HG02798 (cell line): ENCODE data around the gene RBM48.
A peak's percentile ranks its signal among the peaks of the same experiment; 100 is the strongest.
"Not testable (repeated sequence)": the region's sequence is repeated elsewhere in the genome, so short reads cannot be mapped to it uniquely, and the experiment has no call there.

Experiments
- ATAC-seq: cut with Tn5 transposase; IDR thresholded peaks from one replicate; pipeline ENCODE4 v1.9.1; 2021; ENCODE audit warnings: mild to moderate bottlenecking; ENCODE audit not compliant: unreplicated experiment, poor library complexity

The RBM48 gene

DNA sequence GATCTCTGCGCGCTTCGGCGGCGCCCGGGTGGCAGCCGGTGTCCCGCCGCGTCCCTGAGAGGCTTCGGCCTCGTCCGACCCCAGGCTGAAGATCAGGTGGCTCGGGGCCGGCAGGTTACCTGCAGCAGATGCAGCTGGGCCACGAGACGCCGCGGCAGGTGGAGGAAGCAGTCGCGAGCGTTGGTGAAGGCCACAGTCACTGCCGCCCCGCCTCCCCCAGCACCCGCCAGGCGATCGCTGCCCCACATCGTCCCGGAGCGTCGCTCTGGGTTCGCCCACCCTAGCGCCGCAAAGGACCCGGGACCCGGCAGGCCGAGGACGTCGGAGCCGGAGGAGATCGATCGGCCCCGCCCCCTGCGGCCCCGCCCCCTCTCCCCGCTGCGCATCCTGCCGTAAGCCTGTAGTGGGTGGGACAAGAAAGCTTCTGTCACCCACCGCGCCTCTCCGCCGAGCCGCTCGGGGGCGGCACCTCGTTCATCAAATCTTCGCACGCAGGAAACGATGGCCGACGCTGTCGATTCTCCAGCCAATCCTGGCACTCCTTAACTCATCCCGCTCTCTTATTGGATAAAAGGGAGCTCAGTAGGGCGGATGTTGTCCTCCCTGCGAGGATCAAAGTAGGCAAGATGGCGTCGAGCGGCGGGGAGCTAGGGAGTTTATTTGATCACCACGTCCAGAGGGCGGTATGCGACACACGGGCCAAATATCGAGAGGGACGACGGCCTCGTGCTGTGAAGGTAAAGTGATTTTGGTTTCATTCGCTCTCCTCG is at the start of gene RBM48, which contains the start of gene PEX1:
Gene RBM48, plus strand, starts transcription at position 608 of the 770 bp plus-strand sequence. Its CDS starts 19 bp downstream, at position 627.
Gene PEX1, minus strand, starts transcription at position 333 of the 770 bp plus-strand sequence. Its CDS starts 85 bp downstream, at position 248.
- peak; percentile 96 for ATAC-seq

- ATAC-seq, result not testable (repeated sequence)
These were observed 49.4 kb upstream of the RBM48 start for GRCh38 chr7:92479146-92479545.

DNA sequence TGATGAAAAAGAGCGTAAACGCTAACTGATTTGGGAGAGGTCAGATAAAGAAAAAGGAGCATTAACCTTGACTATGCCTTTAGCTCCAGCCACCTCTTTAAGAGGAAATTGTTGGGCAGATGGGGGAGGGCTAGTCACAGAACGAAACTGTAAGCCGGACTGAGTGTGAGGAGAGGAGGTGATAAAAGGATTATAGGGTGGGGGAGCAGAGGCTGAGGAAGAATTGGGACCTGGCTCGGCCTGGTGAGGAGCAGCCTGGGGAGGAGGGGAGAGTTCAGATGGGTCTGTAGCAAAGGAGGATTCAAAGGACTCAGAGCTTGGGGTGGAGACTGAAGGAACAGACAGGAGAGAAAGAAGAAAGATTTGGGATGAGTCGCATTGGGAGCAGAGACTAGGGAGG is 45.0 kb upstream of the RBM48 start:
- ATAC-seq, result not testable (repeated sequence)

DNA sequence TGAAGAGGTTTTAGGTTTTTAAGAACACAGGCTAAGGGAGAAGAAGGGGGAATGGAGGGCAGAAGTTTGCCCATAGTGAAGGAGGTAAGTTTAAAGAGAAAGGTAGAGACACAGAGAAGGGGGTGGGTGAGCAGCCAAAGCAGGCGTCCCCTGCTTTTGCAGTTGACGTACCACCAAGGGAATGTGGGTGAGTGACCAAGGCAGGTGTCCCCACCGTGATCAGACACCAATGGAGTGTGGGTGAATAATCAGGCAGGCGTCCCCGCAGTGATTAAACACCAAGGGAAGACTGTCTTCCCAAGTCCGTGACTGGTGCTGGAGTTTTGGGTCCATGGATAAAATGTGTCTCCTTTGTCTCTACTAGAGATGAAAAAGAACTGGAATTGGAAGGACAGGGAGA is 44.4 kb upstream of the RBM48 start:
- not testable (repeated sequence) for ATAC-seq

DNA sequence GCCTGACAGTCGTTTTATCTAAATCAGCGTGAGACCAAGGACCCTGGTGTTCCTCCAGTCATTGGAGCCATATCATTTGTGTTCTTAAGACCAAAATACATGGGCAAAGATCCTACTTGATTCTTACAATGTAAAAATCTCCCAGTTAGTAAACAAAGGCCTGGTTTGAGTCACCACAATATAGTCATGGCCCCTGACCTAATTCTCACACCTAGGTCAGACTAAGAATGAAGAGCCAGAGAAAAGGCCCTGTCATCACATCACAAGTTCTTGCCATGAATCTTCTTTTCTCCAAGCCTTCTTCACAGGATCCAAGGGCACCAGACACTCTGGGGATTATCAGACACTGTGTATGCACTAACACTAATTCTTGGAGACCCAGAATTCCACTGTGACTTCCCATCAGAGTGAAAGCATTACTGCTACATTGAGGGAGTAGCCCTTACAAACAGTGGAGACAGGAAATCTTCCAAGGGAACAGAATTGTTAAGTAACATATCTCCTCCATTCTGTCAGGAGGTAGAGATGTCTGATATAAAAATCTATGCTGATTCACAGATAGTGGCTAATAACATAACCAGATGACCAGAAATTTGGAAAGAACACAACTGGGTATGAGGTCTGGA is 43.2 kb upstream of the RBM48 start:
- ATAC-seq, result no peak

DNA sequence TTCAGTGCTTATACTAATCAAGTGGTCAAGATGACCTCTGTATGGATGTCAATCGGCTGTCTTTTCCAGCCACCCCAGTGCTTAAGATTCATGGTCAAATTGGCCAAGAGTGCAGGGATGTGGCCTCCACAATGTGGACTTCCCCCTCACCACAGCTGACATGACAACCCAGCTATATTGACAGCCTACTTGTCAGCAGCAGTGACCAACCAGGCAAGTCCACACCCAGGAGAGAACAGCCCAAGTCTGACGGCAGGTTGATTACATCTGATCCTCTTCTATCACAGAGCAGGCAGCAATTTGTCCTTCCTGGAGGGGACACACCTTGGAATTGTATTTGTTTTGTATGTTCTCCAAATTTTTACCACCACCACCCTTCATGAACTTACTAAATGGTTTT is 42.6 kb upstream of the RBM48 start:
- no peak for ATAC-seq

- ATAC-seq, result no peak
These were observed 40.8 kb upstream of the RBM48 start for GRCh38 chr7:92487804-92488203.

- ATAC-seq, result no peak
These were observed 39.0 kb upstream of the RBM48 start for GRCh38 chr7:92489634-92490033.

GRCh38 chr7:92496876-92497275 is 31.7 kb upstream of the RBM48 start:
- no peak for ATAC-seq

- no peak for ATAC-seq
These were observed 30.0 kb upstream of the RBM48 start for GRCh38 chr7:92498557-92498956.

DNA sequence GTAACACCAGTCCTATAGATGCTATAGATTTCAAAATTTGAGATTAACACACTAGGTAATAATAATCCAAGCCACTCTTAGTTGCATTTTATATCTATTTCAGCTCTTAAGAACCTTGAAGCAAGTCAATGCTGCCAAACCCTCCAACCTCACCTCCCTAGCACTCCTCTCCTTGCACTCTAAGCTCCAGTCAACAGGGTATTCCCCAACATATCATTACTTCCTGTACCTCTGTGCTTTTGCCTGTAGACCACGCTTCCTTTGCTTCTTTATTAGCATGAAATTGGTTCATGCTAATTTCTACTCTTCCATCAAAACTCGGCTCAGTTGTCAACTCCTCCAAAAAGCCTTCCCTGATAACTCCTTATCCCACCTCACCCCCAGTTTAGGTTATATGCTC is 24.8 kb upstream of the RBM48 start:
- ATAC-seq, result no peak

DNA sequence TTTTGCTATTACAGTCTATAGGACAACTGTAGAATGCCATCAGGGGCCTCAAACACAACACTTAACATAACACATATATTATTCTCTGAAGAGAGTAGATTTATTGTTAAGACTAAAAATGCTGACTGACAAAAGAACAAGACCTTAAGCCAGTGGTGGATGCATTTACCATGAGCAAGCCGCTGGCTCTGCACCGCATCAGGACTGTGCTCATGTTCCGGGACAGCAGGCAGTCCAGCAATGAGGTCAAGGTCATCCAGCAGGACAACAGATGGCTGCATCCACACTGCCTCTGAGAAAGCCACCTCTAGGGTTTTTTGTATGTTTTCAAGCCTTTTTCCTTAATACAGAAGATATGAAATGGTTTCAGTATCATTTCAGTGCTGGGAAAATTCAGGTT is 24.0 kb upstream of the RBM48 start:
- ATAC-seq, result no peak

- no peak for ATAC-seq
These were observed 22.2 kb upstream of the RBM48 start for GRCh38 chr7:92506363-92506762.

DNA sequence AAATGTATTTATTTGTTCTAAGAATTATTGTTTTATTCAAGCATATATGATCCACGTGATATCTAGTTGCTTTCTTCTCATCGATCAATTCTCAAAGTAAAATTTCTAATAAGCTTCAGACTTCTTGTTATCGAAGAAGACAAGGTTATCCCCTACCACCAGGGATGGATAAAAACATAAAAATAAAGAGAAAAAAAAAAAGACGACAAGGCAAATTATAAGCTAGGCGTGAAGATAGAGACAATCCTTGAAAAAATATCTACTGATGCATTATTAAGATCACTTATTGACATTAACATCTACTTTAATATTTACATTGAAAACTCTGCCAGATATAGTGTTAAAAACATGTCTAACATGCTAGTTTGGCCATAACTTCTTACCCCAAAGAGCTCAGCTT is 19.6 kb upstream of the RBM48 start:
- no peak for ATAC-seq

DNA sequence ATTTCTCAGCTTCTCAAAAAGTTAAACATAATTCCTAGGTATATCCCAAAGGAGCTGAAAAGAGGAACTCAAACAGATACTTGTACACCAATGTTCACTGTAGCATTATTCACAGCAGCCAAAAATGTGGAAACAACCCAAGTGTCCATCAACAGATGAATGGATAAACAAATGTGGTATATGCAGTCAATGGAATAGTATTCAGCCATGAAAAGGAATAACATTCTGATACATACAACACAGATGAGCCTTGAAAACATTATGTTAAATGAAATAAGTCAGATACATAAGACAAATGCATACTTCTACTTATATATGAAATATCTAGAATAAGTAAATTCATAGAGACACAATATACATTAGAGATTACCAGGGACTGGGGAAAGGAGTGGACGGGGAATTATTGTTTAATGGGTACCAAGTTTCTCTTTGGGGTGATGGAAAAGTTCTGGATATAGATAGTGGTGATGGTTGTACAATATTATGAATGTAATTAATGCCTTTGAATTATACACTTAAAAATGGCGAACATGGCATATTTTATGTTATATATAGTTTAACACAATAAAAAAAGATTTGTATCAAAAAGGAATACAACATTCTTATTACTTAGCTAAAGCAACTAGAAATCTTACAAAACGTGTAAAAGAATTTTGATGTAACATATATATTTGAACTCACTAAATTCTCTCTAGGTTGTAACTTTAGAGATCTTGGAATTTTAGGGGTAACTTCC is 15.3 kb upstream of the RBM48 start:
- ATAC-seq, result no peak

- no peak for ATAC-seq
These were observed 11.0 kb upstream of the RBM48 start for GRCh38 chr7:92517631-92518030.

GRCh38 chr7:92520024-92520423 is 8.6 kb upstream of the RBM48 start:
- ATAC-seq, result no peak

DNA sequence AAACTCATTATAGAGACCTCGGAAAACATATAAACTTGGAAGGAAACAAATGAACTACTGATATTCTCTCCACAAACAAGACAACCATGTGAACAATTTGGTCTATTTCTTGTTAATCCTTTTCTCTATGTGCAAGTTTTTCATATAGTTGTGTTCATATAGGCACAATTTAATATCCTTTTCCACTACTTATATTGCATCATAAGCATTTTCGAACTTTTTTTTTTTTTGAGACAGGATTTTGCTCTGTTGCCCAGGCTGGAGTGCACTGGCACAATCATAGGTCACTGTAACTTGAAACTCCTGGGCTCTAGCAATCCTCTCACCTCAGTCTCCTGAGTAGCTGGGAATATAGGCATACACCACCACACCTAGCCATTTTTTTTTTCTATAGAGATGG is 5.5 kb upstream of the RBM48 start:
- ATAC-seq, result no peak

GRCh38 chr7:92527300-92528187 is 1.1 kb upstream of the RBM48 start:
- ATAC-seq, result peak; percentile 29

GRCh38 chr7:92528958-92529264 is 316 bp downstream of the RBM48 start:
- no peak for ATAC-seq
